HG03064 (cell line): Measurements from ENCODE around the gene ZNF280B.
"Not testable (repeated sequence)": the region's sequence is repeated elsewhere in the genome, so short reads cannot be mapped to it uniquely, and the experiment has no call there.

Source experiments
- ATAC-seq: cut with Tn5 transposase; IDR thresholded peaks from one replicate; pipeline ENCODE4 v1.9.1; 2021; ENCODE audit warnings: low read depth; ENCODE audit not compliant: unreplicated experiment

The ZNF280B gene

GRCh38 chr22:22441626-22442025 lies 66.9 kb downstream of the ZNF280B start:
- not testable (repeated sequence) for ATAC-seq

- no peak for ATAC-seq
Measured at GRCh38 chr22:22440188-22440587, 68.4 kb downstream of the ZNF280B start.
